Stomach (tissue), 9 donors: Measurements from ENCODE around the gene CD81. TPM values are rescaled to one million over a fixed set of nuclear protein-coding genes. Genes with fewer than 3 reads are reported as not detected.

ENCODE experiments used
- DNase-seq, 2 donors: peaks; one replicate each; pipeline versions ENCODE4 v3.0.0 to v3.0.0-alpha.2; 2013 to 2019
- H3K27ac ChIP-seq, 5 donors: fragments of 200-600 bp in 4 of 5; sonication (generic) in 4 of 5; one replicate each; pipeline ENCODE4 v1.5.1; 2013 to 2019; ENCODE audit warnings: mild to moderate bottlenecking in 1 of 5, moderate library complexity in 1 of 5
- H3K27me3 ChIP-seq, 3 donors: fragments of 200-600 bp; sonication (generic); one replicate each; pipeline ENCODE4 v1.5.1; 2017 to 2019; ENCODE audit warnings: mixed run types in 1 of 3
- H3K36me3 ChIP-seq, 4 donors: fragments of 200-600 bp; sonication (generic); 1 replicate in 3 of 4; 2 replicates in 1 of 4; pipeline ENCODE4 v1.5.1; 2016 to 2019
- H3K4me1 ChIP-seq, 4 donors: fragments of 200-600 bp; sonication (generic); one replicate each; pipeline ENCODE4 v1.5.1; 2016 to 2019
- H3K4me3 ChIP-seq, 4 donors: fragments of 200-600 bp; sonication (generic) in 3 of 4; one replicate each; pipeline ENCODE4 v1.5.1; 2016 to 2019; ENCODE audit warnings: mild to moderate bottlenecking in 1 of 4
- H3K9me3 ChIP-seq, 4 donors: fragments of 200-600 bp; sonication (generic); one replicate each; pipeline ENCODE4 v1.5.1; 2016 to 2019
- EP300 ChIP-seq: sonication (generic); formaldehyde crosslinking; IDR thresholded peaks from one replicate; pipeline ENCODE4 v1.6.1; 2017; ENCODE audit warnings: antibody characterized with exemption
- POLR2A ChIP-seq, 4 donors: fragments of 450-650 bp; IDR thresholded peaks; one replicate each; pipeline ENCODE4 v1.6.1; 2016; ENCODE audit warnings: antibody characterized with exemption in 4 of 4, control low read depth in 2 of 4, mild to moderate bottlenecking in 1 of 4, moderate library complexity in 1 of 4
- POLR2AphosphoS5 ChIP-seq, 3 donors: sonication (generic); formaldehyde crosslinking; IDR thresholded peaks; one replicate each; pipeline ENCODE4 v1.6.1; 2016; ENCODE audit warnings: antibody characterized with exemption in 3 of 3
- WGBS, 5 donors: extraction: QIAGEN DNeasy Blood & Tissue Kit in 3 of 5; methylation state at CpG; one replicate each; pipeline versions ENCODE4 v1.1.5 to v1.1.7; 2013 to 2018; 5-methylcytosine and 5-hydroxymethylcytosine counted together
- intact Hi-C: fragments of 100-400 bp; cut with DNase I; formaldehyde crosslinking; loops from one replicate; pipeline ENCODE4 v1.15.1; 2023; ENCODE audit warnings: low total_unique reads
- polyA plus RNA-seq, 3 donors: library from polyadenylated mRNA; stranded (reverse); fragments of 200-250 nt; gene quantifications; one replicate each; pipeline ENCODE4 v1.2.3, GENCODE V29; 2013
- total RNA-seq, 5 donors: library from RNA; depleted of rRNA; stranded (reverse); fragments of >200 nt; gene quantifications; one replicate each; pipeline versions ENCODE4 v1.1.0 to v1.2.3, GENCODE V29; 2014 to 2016
- TF ChIP-seq, protein P1 (sequence below), 7 experiments: fragments of 450-650 bp in 4 of 7; fragments of 200-600 bp in 3 of 7; sonication (generic) in 3 of 7; IDR thresholded peaks; one replicate each; pipeline ENCODE4 v1.5.1; 2016 to 2019; ENCODE audit warnings: antibody characterized with exemption in 7 of 7, control low read depth in 2 of 7, mild to moderate bottlenecking in 1 of 7
- donor health status: healthy with polysubstance abuse.
- donor health status: Bipolar disorder and iron deficiency.
- donor health status: healthy.

The CD81 gene
- total and polyA plus RNA-seq, 8 donors = 95.0 to 327 (median 223) TPM

DNA sequence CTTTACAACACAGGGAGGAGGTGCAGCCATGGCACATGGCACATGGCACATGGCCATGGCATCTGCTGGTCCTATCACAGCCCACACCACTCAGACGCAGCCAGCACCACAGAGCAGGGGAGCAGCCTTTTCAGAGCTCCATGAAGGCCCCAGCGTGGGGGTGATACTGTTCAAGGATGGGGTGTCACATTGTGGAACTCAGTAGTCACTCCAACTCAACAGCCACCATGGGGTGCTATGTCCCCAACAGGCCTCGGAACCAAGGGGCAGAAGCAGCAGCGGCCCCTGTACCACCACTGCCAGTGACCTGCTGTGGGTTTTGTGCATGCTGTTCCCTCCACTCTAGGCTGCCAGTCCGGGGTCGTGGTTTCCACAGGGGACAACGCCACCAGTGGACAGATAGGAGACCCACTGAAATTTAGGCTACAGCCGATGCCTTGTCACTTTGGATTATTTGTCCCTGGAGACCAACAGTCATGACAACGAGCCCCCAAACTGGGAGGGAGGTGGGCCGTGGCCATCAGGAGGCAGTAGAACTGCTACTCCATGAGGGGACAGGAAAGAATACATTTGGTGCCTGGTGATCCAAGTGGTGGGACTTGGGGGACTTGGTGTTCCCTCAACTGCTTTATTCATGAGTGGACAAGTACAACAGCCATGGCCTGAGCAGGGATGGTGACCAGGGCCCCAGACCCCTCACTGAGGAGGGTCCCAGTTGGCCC, 30.4 kb upstream of the CD81 start:
- H3K4me3 ChIP-seq = no peak overlapping the region
- intact Hi-C loops = no loop called here
- DNase-seq = no peak
- 77 to 89% (median 84%) methylated on average over 6 to 10 of the region's 10 CpGs for WGBS, 5 donors
- no peak overlapping the region for H3K27ac ChIP-seq
- H3K9me3 ChIP-seq = peaks cover 0 to 15% (median 10%) of the 10 kb centered on the region in 4 donors
- H3K4me1 ChIP-seq = no peaks in the 10 kb centered on the region
- no peaks in the 10 kb centered on the region for H3K36me3 ChIP-seq
- no peak for TF ChIP-seq POLR2A (IDR thresholded peaks at IDR 0.05)
- TF ChIP-seq EP300 = no peak
- TF ChIP-seq, protein P1, sequence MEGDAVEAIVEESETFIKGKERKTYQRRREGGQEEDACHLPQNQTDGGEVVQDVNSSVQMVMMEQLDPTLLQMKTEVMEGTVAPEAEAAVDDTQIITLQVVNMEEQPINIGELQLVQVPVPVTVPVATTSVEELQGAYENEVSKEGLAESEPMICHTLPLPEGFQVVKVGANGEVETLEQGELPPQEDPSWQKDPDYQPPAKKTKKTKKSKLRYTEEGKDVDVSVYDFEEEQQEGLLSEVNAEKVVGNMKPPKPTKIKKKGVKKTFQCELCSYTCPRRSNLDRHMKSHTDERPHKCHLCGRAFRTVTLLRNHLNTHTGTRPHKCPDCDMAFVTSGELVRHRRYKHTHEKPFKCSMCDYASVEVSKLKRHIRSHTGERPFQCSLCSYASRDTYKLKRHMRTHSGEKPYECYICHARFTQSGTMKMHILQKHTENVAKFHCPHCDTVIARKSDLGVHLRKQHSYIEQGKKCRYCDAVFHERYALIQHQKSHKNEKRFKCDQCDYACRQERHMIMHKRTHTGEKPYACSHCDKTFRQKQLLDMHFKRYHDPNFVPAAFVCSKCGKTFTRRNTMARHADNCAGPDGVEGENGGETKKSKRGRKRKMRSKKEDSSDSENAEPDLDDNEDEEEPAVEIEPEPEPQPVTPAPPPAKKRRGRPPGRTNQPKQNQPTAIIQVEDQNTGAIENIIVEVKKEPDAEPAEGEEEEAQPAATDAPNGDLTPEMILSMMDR (IDR thresholded peaks at IDR 0.05) = no peak
- no peak for TF ChIP-seq POLR2AphosphoS5 (IDR thresholded peaks at IDR 0.05)
- H3K27me3 ChIP-seq = no peaks in the 10 kb centered on the region

- Histone ChIP-seq H3K4me3 (no peak overlapping the region), H3K4me1 (no peaks in the 10 kb centered on the region), H3K27me3 (no peaks in the 10 kb centered on the region), H3K36me3 (no peaks in the 10 kb centered on the region), H3K27ac (no peak overlapping the region), H3K9me3 (peaks cover 0 to 15% (median 10%) of the 10 kb centered on the region in 4 donors)
- TF ChIP-seq, protein P1 (IDR thresholded peaks at IDR 0.05) = no peak
- TF ChIP-seq POLR2A (IDR thresholded peaks at IDR 0.05) (no peak), POLR2AphosphoS5 (IDR thresholded peaks at IDR 0.05) (no peak), EP300 (no peak)
- intact Hi-C loops = no loop called here
- no peak for DNase-seq
- WGBS, 5 donors = 75 to 92% (median 80%) methylated on average over 9 of the region's 9 CpGs
These were observed 29.7 kb upstream of the CD81 start for GRCh38 chr11:2347308-2347830.

DNA sequence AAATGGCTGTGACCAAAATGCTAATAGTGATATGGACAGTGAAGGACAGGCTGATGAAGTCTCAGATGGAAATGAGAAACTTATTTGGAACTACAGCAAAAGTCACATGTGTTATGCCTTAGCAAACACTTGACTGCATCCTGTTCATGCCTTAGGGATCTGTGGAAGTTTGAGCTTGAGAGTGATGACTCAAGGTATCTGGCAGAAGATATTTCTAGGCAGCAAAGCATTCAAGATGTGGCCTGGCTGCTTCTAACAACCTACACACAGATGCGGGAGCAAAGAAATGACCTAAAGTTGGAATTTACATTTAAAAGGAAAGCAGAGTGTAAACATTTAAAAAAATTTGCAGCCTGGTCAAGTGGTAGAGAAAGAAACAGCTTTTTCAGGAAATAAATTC, 28.1 kb upstream of the CD81 start:
- no peak overlapping the region for H3K27ac ChIP-seq
- no peaks in the 10 kb centered on the region for H3K4me1 ChIP-seq
- DNase-seq = no peak
- TF ChIP-seq, protein P1 (IDR thresholded peaks at IDR 0.05) = no peak
- no peak for TF ChIP-seq POLR2AphosphoS5 (IDR thresholded peaks at IDR 0.05)
- TF ChIP-seq EP300 = no peak
- no peak for TF ChIP-seq POLR2A (IDR thresholded peaks at IDR 0.05)
- H3K36me3 ChIP-seq = no peaks in the 10 kb centered on the region
- H3K27me3 ChIP-seq = no peaks in the 10 kb centered on the region
- peaks cover 0 to 15% (median 10%) of the 10 kb centered on the region in 4 donors for H3K9me3 ChIP-seq
- intact Hi-C loops = no loop called here
- 92 to 100% (median 96%) methylated on average over 1 of the region's 1 CpG for WGBS, 5 donors
- H3K4me3 ChIP-seq = no peak overlapping the region

- no peak for TF ChIP-seq EP300
- Histone ChIP-seq H3K4me3 (no peak overlapping the region), H3K9me3 (peaks cover 0 to 15% (median 10%) of the 10 kb centered on the region in 4 donors), H3K36me3 (no peaks in the 10 kb centered on the region), H3K27ac (no peak overlapping the region), H3K27me3 (no peaks in the 10 kb centered on the region), H3K4me1 (no peaks in the 10 kb centered on the region)
- intact Hi-C loops = no loop called here
- 60 to 88% (median 72%) methylated on average over 3 of the region's 3 CpGs for WGBS, 5 donors
- no peak for DNase-seq
These were observed 25.4 kb upstream of the CD81 start for GRCh38 chr11:2351701-2352100.

GRCh38 chr11:2352420-2352819, 24.7 kb upstream of the CD81 start:
- TF ChIP-seq, protein P1 (IDR thresholded peaks at IDR 0.05) = no peak
- TF ChIP-seq POLR2A (IDR thresholded peaks at IDR 0.05) = no peak
- no peak for TF ChIP-seq POLR2AphosphoS5 (IDR thresholded peaks at IDR 0.05)
- no peak for TF ChIP-seq EP300
- H3K36me3 ChIP-seq = no peaks in the 10 kb centered on the region
- intact Hi-C loops = no loop called here
- DNase-seq = no peak
- H3K27me3 ChIP-seq = no peaks in the 10 kb centered on the region
- WGBS, 5 donors = 48 to 64% (median 53%) methylated on average over 4 of the region's 4 CpGs
- H3K27ac ChIP-seq = no peak overlapping the region
- no peak overlapping the region for H3K4me3 ChIP-seq
- no peaks in the 10 kb centered on the region for H3K4me1 ChIP-seq
- peaks cover 0 to 15% (median 10%) of the 10 kb centered on the region in 4 donors for H3K9me3 ChIP-seq
